DMS114 treated with DMSO at 0.1 percent for 48 hours (cell line): ENCODE measurements around the gene CNN3.

Experiments
- DNase-seq: peaks from one replicate; lab custom pipeline; 2025; ENCODE audit not compliant: unreplicated experiment; lab: John Stamatoyannopoulos, UW

The CNN3 gene

DNA sequence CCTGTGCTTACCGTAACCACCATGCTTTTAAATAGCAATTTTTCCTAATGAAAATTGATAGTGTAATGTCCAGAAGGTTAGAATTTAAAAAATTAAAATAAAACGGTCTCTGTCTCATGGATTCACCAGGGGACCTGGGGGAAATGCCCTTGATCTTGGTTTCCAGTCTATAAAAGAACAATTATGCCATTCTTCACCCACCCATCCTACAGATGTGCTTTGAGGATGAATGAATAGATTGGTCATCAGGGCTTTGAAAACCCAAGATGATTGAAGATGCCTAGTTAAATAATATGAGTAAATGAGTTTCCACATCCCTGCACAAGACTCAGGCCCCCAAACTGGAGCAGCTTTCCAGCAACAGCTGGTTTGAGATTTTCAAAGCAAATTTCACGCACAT is 38.7 kb downstream of the CNN3 start:
- no peak for DNase-seq

DNA sequence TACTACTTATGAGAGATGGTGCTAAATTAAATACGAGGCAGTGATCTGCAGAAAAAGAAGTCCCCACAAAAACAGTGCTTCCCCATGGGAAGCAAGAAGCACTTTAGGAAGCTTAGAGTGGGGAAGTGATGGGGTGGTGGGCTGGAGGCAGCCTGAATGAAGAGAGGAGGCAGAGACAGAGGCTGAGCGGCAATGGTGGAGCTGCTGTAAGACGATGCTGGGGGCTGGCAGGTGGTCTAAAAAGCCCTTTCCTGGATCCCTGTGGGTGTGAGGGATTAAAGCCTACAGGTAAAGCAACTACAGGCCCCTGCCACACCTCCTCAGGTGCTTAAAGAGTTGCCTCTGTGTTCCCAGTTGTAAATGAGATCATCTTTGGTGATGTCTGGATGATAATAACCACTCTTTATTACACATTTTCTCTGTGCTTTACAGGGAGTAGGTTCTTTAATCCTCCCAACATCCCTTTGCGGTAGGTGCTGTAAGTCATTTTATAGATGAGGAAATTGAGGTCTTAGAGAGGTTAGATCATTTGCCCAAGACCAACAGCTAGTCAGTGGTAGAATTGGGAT is 39.2 kb downstream of the CNN3 start:
- DNase-seq: no peak

GRCh38 chr1:94887106-94887505 is 39.8 kb downstream of the CNN3 start:
- no peak for DNase-seq

DNA sequence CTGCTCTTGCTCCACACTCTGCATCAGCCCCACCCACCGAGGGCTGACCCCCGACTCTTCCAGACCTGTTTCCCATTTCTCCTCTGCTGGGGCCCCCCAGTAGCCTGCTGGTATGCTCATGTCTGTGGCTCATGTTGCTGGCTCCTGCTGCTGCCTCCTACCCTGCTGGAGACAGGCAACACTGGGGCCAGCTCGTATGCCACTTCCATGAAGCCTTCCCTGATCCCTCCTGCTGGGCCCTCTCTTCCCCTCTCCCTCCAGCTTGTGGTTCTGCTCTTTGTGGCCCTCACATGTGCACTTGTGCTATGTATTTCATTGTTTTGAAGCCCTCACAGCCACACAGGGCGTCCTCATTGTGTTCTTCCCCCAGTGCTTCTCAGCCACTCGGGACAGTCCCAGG is 40.5 kb downstream of the CNN3 start:
- DNase-seq: no peak

- no peak for DNase-seq
These were observed 42.4 kb downstream of the CNN3 start for GRCh38 chr1:94884507-94884906.

DNA sequence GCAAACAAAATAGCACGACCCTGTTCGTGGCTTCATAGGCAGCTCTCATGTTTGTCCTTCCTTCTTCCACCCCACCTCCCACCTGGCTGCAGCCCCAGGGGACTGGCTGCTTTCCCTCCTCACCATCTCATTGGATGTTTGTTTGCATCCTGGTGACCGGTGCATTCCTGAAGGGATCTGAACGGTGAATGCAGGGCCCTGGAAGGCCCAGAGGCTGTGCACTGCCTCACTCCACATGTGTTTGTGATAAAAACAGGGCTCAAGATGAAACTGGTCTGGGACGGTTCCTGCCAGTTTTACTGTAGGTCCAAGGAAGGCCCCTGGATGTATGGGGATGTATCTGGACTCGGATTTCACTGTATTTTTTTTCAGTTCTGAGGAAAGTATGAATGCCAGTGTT is 42.8 kb downstream of the CNN3 start:
- DNase-seq: no peak

- DNase-seq: no peak
These were observed 43.2 kb downstream of the CNN3 start for GRCh38 chr1:94883691-94884090.

GRCh38 chr1:94878329-94878728 is 48.6 kb downstream of the CNN3 start:
- DNase-seq: no peak

GRCh38 chr1:94876362-94876761 is 50.5 kb downstream of the CNN3 start:
- no peak for DNase-seq

GRCh38 chr1:94875794-94876193 is 51.1 kb downstream of the CNN3 start:
- DNase-seq: no peak

DNA sequence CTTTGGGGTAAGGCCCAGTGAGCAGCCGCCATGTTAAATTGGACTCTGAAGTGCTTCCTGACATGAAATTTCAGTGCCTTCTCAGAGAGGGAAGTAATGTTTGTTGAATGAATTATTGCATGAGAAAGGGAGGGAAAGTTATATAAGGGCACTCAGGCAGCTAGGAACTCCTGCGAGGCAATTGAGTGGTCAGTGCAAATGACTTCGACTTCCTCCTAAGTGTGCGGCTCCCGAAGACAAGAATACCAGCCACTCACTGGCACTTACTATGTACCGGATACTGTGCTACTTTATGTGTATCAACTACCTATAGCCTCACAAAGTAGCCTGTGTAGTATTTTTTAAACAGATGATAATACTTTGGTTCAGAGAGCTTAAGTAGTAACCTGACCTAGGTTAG is 52.5 kb downstream of the CNN3 start:
- DNase-seq: no peak

DNA sequence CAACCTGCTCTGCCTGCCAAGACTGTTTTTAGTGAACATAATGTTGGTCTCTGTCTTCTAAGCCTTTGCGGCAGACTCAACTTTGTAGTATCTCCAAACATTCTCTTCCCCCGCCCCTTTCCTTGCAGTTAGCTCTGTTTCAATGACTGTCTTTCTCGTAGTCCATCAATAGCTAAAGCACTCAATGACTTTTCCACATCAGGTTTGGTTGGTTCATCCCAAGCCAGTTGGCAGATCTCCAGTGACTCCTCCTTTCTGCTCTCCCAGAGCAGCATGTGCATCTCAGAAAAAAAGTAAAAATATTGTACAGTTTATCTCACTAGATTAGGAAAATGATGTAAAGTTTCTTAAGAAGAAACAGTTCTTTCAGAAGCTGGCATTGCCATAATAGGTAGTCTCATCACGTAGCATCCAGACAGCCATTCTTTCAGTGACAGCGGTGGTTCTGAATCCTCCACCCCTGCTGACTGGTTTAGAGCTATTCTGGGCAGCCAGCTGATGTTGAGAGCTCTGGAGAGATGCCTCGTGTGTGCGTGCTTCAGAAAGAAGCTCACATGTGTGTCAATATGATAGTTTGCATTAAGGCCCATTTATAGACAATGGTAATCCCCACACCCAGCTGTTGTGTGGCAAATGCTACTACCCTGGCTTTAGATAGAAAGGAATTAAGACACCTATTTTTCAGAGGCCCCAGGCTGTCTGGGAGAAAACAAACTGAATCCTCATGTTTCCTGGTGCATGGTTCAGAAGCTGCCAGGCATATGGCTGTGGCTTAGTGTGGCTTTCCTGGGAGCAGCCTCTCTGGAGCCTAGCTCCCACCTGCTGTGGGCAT is 53.2 kb downstream of the CNN3 start:
- DNase-seq: no peak

- no peak for DNase-seq
These were observed 54.0 kb downstream of the CNN3 start for GRCh38 chr1:94872771-94873495.

DNA sequence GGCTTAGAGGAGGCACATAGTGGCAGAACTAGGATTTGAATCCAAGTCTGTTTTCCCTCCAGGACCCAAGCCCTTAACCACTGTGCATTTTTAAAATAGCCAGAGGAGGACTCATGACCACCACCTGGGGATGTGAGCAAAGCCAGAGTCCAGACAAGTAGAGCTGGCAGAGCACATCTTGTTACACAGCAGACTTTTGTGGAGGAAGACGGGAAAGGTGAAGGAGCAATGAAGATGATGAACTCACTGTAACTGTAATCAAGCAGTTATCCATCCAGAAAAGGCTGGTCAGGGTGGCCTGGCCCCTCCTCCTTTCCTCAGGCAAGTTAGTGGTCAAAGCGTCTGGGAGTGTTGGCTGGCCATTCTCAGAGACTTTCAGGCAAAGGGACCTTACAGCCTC is 55.9 kb downstream of the CNN3 start:
- no peak for DNase-seq

DNA sequence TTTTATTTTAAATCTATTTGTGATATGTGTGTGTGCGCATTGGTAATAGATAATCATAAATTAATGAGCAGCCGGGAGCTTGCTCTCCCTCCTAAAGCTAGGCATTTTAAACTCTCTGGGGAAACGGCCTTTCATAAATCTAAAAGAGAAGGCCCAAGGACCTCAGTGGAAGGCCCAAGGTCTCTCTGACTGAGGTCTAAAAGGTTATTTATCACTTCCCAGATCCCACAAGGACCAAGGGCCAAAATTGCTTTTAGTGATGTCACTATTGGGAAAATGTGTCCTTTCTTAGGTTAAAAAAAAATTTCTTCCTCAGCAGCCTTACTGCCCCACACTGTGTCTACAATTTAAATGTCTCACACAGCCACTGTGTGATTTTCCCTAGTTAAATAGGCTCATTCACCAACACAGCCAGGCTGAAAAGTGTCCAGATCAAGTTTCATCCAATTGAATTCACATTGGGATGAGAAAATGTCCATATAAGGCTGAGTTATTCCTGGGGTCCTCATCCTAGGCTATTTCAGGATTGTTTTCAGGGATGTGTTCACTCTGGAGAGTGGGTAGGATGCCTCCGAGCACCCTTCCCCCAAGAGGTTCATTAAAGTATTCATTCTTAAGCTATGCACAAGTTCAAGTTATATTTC is 60.6 kb downstream of the CNN3 start:
- DNase-seq: no peak

- no peak for DNase-seq
These were observed 61.5 kb downstream of the CNN3 start for GRCh38 chr1:94865360-94865759.

GRCh38 chr1:94864821-94865220 is 62.1 kb downstream of the CNN3 start:
- DNase-seq: no peak

DNA sequence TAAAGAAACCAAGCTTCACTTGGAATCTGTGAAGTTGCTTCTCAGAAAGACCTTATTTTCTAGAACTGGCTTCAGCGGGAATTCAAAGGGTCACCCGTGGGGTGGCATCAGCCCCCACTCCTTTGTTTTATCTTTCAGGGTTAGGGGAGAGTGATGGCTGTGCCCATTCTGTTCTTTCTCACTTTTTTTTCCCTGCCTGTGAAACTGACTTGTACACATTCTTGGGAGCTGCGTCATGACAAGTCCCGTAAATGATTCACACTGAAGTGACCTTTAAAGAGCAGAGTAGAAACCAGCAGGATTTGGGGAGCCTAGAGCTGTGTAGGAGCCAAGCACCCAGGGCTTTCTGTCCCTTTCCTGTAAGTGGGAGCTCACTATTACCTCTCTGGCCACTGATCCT is 63.0 kb downstream of the CNN3 start:
- no peak for DNase-seq

- no peak for DNase-seq
These were observed 63.5 kb downstream of the CNN3 start for GRCh38 chr1:94863297-94863911.

GRCh38 chr1:94862718-94863117 is 64.2 kb downstream of the CNN3 start:
- no peak for DNase-seq

DNA sequence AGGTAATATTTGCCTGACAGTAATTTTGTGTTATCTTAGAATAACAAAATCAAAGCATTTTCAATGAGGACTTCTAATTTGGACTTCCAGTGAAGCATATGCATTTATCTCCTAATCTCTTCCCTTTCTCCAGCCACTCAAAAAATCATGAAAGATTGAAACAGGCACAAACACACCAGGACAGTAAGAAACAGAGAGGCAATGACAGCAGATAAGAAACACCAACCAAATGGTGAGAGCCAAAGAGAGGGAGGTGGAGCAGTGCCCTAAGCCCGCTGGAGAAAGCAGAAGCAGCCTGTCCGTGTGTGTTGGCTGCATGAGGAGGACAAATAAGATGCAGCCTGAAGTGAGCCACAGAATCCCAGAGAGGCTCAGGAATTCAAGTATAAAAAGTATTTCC is 67.7 kb downstream of the CNN3 start:
- DNase-seq: no peak
